Subcutaneous abdominal adipose tissue (tissue), 5 donors: ENCODE results near the gene EIF4A2.

Experiments used
- H3K27ac ChIP-seq: one replicate; pipeline ENCODE4 v1.7.0; 2013; ENCODE audit warnings: low read depth, mild to moderate bottlenecking, inconsistent platforms, low read length, moderate library complexity
- H3K27me3 ChIP-seq, 5 donors: one replicate each; pipeline ENCODE4 v1.7.0; 2013; ENCODE audit warnings: low read length in 5 of 5, inconsistent platforms in 1 of 5; ENCODE audit not compliant: control insufficient read depth in 5 of 5, insufficient read depth in 4 of 5
- H3K36me3 ChIP-seq, 5 donors: one replicate each; pipeline ENCODE4 v1.7.0; 2013; ENCODE audit warnings: low read length in 5 of 5; ENCODE audit not compliant: control insufficient read depth in 5 of 5, insufficient read depth in 5 of 5
- H3K4me1 ChIP-seq, 5 donors: one replicate each; pipeline ENCODE4 v1.7.0; 2013; ENCODE audit warnings: low read length in 5 of 5, mild to moderate bottlenecking in 3 of 5, moderate library complexity in 1 of 5; ENCODE audit not compliant: control insufficient read depth in 5 of 5, insufficient read depth in 5 of 5
- H3K4me3 ChIP-seq, 5 donors: one replicate each; pipeline ENCODE4 v1.7.0; 2013; ENCODE audit warnings: low read length in 5 of 5, low read depth in 1 of 5
- H3K9ac ChIP-seq, 5 donors: one replicate each; pipeline ENCODE4 v1.7.0; 2013; ENCODE audit warnings: low read length in 5 of 5, mild to moderate bottlenecking in 4 of 5, moderate library complexity in 3 of 5
- H3K9me3 ChIP-seq, 5 donors: one replicate each; pipeline ENCODE4 v1.7.0; 2013; ENCODE audit warnings: low read length in 5 of 5; ENCODE audit not compliant: control insufficient read depth in 5 of 5
- donor health status: healthy.
- donor health status: healthy.
- donor health status: healthy.
- donor health status: healthy.
- donor health status: healthy.

The EIF4A2 gene

GRCh38 chr3:186784820-186785494 is 1.6 kb downstream of the EIF4A2 start:
- H3K27ac ChIP-seq = peak overlapping the region; percentile 100
- peak overlapping the region; percentile 100 for H3K9ac ChIP-seq
- no peaks in the 10 kb centered on the region for H3K27me3 ChIP-seq
- peaks cover 52 to 56% (median 53%) of the 10 kb centered on the region in 5 donors for H3K36me3 ChIP-seq
- peaks cover 10 to 51% (median 49%) of the 10 kb centered on the region in 5 donors for H3K4me1 ChIP-seq
- H3K4me3 ChIP-seq = peak overlapping the region; percentile 83 to 100 (median 100)
- no peaks in the 10 kb centered on the region for H3K9me3 ChIP-seq

GRCh38 chr3:186785495-186786018 is 2.2 kb downstream of the EIF4A2 start:
- peaks cover 54 to 61% (median 59%) of the 10 kb centered on the region in 5 donors for H3K36me3 ChIP-seq
- no peaks in the 10 kb centered on the region for H3K27me3 ChIP-seq
- H3K27ac ChIP-seq = peak overlapping the region; percentile 100
- H3K4me1 ChIP-seq = peaks cover 10 to 51% (median 49%) of the 10 kb centered on the region in 5 donors
- no peaks in the 10 kb centered on the region for H3K9me3 ChIP-seq
- peak overlapping the region; percentile 19 to 100 (median 100) for H3K9ac ChIP-seq
- peak overlapping the region; percentile 83 to 100 (median 100) for H3K4me3 ChIP-seq

GRCh38 chr3:186786922-186787321 is 3.5 kb downstream of the EIF4A2 start:
- H3K4me1 ChIP-seq = peaks cover 10 to 51% (median 49%) of the 10 kb centered on the region in 5 donors
- no peaks in the 10 kb centered on the region for H3K9me3 ChIP-seq
- peaks cover 54 to 62% (median 61%) of the 10 kb centered on the region in 5 donors for H3K36me3 ChIP-seq
- no peaks in the 10 kb centered on the region for H3K27me3 ChIP-seq
- peak overlapping the region in 2 of 5 donors; percentile 19 to 97 for H3K4me3 ChIP-seq
- H3K27ac ChIP-seq = peak overlapping the region; percentile 1
- H3K9ac ChIP-seq = peak overlapping the region in 2 of 5 donors; percentile 7 to 22

GRCh38 chr3:186787642-186788481 is 4.5 kb downstream of the EIF4A2 start:
- H3K36me3 ChIP-seq = peaks cover 54 to 68% (median 64%) of the 10 kb centered on the region in 5 donors
- no peaks in the 10 kb centered on the region for H3K27me3 ChIP-seq
- peaks cover 10 to 44% (median 42%) of the 10 kb centered on the region in 5 donors for H3K4me1 ChIP-seq
- no peak overlapping the region for H3K9ac ChIP-seq
- no peak overlapping the region for H3K4me3 ChIP-seq
- H3K9me3 ChIP-seq = no peaks in the 10 kb centered on the region
- H3K27ac ChIP-seq = peak overlapping the region; percentile 1

- no peak overlapping the region for H3K9ac ChIP-seq
- H3K4me3 ChIP-seq = no peak overlapping the region
- H3K9me3 ChIP-seq = no peaks in the 10 kb centered on the region
- no peak overlapping the region for H3K27ac ChIP-seq
- H3K36me3 ChIP-seq = peaks cover 54 to 73% (median 65%) of the 10 kb centered on the region in 5 donors
- peaks cover 7 to 44% (median 41%) of the 10 kb centered on the region in 5 donors for H3K4me1 ChIP-seq
- H3K27me3 ChIP-seq = no peaks in the 10 kb centered on the region
These were observed 5.3 kb downstream of the EIF4A2 start for GRCh38 chr3:186788482-186789370.

GRCh38 chr3:186789554-186790260 is 6.3 kb downstream of the EIF4A2 start:
- Histone ChIP-seq H3K27me3 (no peaks in the 10 kb centered on the region), H3K4me1 (peaks cover 6 to 39% (median 33%) of the 10 kb centered on the region in 5 donors)

GRCh38 chr3:186790261-186790981 is 7.0 kb downstream of the EIF4A2 start:
- Histone ChIP-seq H3K27me3 (no peaks in the 10 kb centered on the region), H3K4me1 (peaks cover 6 to 32% (median 26%) of the 10 kb centered on the region in 5 donors), H3K36me3 (peaks cover 51 to 69% (median 57%) of the 10 kb centered on the region in 5 donors), H3K9ac (no peak overlapping the region), H3K9me3 (no peaks in the 10 kb centered on the region), H3K4me3 (no peak overlapping the region), H3K27ac (peak overlapping the region; percentile 6)

More at GRCh38 chr3:186789554-186790260, 6.3 kb downstream of the EIF4A2 start:
- Histone ChIP-seq H3K36me3 (peaks cover 58 to 76% (median 64%) of the 10 kb centered on the region in 5 donors), H3K4me3 (no peak overlapping the region), H3K27ac (no peak overlapping the region), H3K9me3 (no peaks in the 10 kb centered on the region), H3K9ac (no peak overlapping the region)

GRCh38 chr3:186798239-186798874 is 15.0 kb downstream of the EIF4A2 start:
- H3K9ac ChIP-seq = no peak overlapping the region
- no peak overlapping the region for H3K4me3 ChIP-seq
- H3K27ac ChIP-seq = no peak overlapping the region
- H3K9me3 ChIP-seq = no peaks in the 10 kb centered on the region
- no peaks in the 10 kb centered on the region for H3K27me3 ChIP-seq
- H3K36me3 ChIP-seq = peaks cover 8 to 30% (median 10%) of the 10 kb centered on the region in 5 donors
- H3K4me1 ChIP-seq = no peaks in the 10 kb centered on the region
